AG09309 (cell line): ENCODE measurements around the gene AACS.
"Not testable (repeated sequence)": the region's sequence is repeated elsewhere in the genome, so short reads cannot be mapped to it uniquely, and the experiment has no call there.

Experiments
- DNase-seq: peaks from one replicate; pipeline ENCODE4 v3.0.0-alpha.2; 2010; ENCODE audit warnings: low read depth
- H3K4me3 ChIP-seq: 2 replicates; pipeline ENCODE4 v1.5.1; 2011; ENCODE audit warnings: mild to moderate bottlenecking, low read depth, low read length, moderate library complexity; ENCODE audit not compliant: control insufficient read depth
- TF ChIP-seq, protein P1 (sequence below): IDR thresholded peaks from 2 replicates; pipeline ENCODE4 v1.5.1; 2011; ENCODE audit warnings: mild to moderate bottlenecking, low read depth, low read length, inconsistent platforms; ENCODE audit not compliant: insufficient read depth, control insufficient read depth; ENCODE audit errors: missing control alignments

AACS gene

DNA sequence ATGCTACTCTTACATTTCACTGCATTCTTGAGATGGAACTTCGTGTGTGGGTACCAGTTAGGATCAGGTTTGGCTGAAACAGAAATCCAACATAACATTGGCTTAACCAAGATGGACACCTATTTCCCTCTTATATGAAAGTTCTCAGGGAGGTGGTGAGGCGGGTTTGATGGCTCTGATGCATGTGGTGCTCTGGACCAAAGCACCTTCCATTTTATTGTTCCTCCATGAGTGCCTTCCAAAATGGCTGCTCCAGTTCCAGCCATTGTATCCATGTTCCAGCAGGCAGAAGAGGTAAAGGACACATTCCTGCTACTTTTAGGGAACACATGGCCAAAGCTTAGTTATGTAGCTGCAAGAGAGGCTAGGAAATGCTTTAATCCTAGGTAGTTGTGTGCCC is 42.2 kb upstream of the AACS start:
- H3K4me3 ChIP-seq = no peak overlapping the region
- no peak for DNase-seq
- TF ChIP-seq, protein P1, sequence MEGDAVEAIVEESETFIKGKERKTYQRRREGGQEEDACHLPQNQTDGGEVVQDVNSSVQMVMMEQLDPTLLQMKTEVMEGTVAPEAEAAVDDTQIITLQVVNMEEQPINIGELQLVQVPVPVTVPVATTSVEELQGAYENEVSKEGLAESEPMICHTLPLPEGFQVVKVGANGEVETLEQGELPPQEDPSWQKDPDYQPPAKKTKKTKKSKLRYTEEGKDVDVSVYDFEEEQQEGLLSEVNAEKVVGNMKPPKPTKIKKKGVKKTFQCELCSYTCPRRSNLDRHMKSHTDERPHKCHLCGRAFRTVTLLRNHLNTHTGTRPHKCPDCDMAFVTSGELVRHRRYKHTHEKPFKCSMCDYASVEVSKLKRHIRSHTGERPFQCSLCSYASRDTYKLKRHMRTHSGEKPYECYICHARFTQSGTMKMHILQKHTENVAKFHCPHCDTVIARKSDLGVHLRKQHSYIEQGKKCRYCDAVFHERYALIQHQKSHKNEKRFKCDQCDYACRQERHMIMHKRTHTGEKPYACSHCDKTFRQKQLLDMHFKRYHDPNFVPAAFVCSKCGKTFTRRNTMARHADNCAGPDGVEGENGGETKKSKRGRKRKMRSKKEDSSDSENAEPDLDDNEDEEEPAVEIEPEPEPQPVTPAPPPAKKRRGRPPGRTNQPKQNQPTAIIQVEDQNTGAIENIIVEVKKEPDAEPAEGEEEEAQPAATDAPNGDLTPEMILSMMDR = no peak

DNA sequence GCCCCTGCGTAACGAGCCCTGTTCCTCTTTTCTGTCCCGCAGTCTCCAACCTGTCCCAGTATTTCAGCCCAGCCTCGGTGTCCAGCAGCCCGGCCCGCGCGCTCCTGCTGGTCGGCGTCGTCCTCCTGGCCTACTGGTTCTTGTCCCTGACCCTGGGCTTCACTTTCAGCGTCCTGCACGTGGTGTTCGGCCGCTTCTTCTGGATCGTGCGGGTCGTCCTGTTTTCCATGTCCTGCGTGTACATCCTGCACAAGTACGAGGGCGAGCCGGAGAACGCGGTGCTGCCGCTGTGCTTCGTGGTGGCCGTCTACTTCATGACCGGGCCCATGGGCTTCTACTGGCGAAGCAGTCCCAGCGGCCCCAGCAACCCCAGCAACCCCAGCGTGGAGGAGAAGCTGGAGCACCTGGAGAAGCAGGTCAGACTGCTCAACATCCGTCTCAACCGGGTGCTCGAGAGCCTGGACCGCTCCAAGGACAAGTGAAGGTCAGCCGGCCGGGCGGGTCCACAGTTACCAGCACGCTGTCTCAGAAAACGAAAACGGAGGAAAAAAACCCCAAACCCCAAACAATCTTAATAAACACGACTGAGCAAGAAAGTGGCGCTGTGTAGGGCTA is 40.2 kb upstream of the AACS start:
- DNase-seq = no peak
- TF ChIP-seq, protein P1 = no peak

GRCh38 chr12:125025606-125026235 is 39.5 kb upstream of the AACS start:
- TF ChIP-seq, protein P1 = no peak
- no peak for DNase-seq

More for the DNA sequence above, 40.2 kb upstream of the AACS start:
- no peak overlapping the region for H3K4me3 ChIP-seq

DNA sequence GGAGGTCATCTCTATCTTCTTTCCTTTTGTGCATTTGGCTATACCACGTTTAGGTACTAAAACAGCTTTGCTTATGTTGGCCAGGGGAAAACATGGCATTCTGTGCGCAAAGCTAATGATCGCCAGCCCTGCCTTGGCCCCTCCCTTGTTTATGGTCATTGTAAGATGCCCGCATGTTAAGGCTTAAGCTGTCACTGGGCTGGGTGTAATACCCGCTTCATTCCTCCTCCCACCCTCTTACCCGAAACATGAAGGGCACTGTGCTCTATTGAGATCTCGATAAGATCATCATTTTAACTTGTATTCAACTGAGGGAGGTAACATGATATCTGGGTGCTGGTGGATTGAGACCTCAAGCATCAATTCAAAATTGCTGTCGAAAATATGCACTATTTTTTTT is 37.1 kb upstream of the AACS start:
- no peak overlapping the region for H3K4me3 ChIP-seq
- DNase-seq = no peak
- TF ChIP-seq, protein P1 = no peak

More at GRCh38 chr12:125025606-125026235, 39.5 kb upstream of the AACS start:
- H3K4me3 ChIP-seq = no peak overlapping the region

DNA sequence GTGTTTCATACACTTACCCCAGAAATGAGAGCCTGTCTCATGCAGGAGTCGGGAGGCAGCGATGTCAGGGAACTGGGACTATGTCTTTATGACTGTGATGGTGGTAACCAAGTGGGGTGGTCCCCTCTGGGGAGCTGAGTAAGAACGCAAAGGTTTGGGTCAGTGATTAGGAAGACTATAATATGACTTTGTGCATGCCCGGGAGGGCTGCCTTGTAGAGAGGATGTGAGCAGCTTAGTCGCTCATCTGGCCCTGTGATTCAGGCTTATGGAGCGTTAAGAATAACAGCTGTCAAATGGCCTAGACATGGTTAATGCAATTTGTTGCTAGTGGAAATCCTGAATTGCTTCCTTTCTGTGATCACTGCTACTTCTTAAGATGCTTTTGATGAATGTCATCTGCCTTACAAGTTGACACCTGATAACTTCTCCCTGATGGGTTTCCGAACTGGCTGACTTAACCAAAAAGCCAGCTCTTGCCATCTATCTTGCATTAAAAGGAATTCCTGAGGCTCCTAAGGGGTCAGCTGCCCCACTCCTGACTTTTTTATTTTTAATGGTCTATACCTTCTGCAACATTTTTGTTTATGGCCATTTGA is 35.4 kb upstream of the AACS start:
- H3K4me3 ChIP-seq = no peak overlapping the region
- TF ChIP-seq, protein P1 = no peak

GRCh38 chr12:125031471-125031870 is 33.8 kb upstream of the AACS start:
- DNase-seq, H3K4me3 ChIP-seq: not testable (repeated sequence)

More for the DNA sequence above, 35.4 kb upstream of the AACS start:
- no peak for DNase-seq

DNA sequence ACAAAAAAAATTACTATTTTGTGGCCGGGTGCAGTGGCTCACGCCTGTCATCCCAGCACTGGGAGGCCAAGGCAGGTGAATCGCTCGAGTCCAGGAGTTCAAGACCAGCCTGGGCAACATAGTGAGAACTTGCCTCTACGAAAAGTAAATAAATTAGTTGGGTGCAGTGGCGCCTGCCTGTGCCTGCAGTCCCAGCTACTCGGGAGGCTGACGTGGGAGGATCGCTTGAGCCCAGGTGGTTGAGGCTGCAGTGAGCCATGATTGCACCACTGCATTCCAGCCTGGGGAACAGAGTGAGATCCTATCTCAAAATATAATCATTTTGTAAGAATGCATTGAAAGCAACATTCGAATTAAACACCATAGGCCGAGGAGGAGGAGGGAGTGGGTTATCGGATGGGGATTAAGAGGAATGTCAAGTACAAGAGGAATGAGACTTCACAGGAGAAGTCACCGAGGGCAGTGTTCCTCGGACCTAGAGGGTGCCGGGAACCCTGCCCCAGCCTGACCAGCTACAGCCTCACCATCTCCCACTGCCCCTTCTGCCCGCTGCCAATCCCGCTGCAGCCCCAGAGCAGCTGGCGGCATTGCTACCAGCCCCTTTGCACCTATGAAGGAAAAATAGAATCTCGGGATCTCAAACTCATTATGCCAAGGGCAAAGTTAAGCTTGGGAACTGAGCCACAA is 32.6 kb upstream of the AACS start:
- no peak for DNase-seq
- TF ChIP-seq, protein P1 = no peak
- no peak overlapping the region for H3K4me3 ChIP-seq
